GM21381 (cell line): ENCODE results near the gene YPEL5.

Experiments used
- ATAC-seq: cut with Tn5 transposase; IDR thresholded peaks from one replicate; pipeline ENCODE4 v1.9.1; 2021; ENCODE audit warnings: mild to moderate bottlenecking, moderate library complexity; ENCODE audit not compliant: unreplicated experiment

YPEL5 gene

DNA sequence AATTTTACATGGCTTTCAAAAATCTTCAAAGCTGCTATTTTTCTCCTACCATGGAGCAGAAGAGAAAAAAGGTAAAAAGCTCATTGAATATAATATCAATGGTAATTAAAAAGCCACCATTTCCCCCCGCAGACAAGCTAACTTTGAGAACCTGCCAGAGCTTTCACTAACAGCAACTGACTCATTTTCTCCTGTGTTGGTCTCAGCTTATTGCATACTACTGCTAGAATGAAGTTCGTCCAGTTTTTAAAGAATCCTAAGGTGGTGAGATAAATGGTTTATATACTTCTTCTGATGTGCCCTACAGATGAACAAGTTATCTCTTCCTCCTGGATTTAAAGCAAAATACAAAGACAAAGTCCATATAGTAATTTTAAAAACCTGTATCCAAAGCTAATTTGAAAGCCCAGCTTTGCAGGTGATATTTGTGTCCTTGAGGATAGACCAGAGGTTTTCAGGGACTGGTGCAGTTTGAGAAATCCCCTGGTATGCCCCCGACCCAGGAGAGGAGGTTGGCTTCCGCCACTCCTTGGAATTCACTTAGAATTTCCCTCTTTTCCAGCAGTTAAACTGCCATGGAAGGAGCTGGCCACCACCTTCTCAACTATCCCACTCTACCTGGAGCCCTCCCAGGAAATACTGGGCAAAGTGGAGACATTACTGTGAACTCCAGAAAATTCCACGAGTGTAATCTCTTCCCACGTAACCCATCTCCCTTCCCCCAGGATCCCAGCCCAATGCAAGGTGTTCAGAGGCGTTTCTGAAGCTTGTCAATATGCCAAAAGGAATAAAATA is 17.5 kb downstream of the YPEL5 start:
- ATAC-seq, result no peak

DNA sequence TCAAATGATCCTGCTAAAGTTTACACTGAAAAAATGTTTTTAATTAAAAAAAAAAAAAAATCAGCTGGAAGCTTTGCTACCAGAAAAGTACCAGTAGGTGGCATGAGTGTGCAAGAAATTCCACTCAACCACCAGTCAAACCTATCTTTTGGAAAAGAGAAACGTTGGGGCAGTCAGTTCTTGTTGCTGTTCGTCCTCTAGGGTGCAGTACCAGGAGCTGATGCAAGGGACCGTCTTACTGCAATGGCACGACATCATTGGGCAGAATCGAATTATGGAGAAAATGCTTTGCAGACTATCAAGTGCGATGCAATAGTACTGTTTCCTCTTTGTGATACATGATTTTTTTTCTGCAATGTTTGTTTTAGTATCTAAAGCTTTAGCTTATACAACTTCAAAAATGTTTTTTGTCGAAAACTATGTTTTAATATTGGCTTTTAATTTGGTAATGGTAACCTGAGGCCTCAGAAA is 18.3 kb downstream of the YPEL5 start:
- peak; percentile 89 for ATAC-seq

DNA sequence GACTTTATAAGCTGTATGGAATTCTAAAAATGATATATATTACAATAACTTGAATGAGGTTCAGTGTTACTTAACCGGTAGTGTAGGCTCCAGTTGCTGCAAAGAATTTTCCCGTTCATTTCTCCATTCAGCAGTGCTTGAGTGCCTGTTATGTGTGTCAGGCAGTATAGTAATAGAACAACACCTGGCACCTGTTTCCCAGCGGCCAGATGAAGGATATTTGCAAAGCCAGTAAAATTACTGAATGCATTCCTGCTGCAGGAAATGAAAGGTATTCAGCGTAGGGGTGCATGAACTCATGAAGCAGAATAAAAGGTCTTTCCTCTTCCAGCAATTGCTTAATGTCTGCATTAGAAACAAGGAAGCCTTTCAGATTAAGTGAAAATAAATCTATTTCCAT is 18.8 kb downstream of the YPEL5 start:
- no peak for ATAC-seq

DNA sequence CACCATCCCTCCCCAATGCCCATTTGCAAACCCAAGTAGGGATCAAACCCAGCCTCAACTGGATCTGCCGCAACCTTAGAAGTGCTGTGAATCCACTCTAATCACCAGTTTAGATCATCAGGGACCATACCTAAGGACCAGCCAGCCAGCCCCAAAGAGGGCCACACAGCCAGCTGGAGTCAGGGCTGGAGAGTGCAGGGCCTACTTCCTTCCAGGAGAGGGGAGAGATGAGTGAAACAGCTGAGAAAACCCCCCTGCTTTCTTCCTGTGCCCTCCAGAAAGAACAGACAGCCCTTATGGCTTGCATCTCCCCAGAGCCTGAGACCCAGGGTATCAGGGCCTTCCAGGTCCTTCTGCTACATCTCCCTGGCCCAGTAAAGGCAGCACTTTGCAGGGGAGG is 25.8 kb downstream of the YPEL5 start:
- no peak for ATAC-seq

DNA sequence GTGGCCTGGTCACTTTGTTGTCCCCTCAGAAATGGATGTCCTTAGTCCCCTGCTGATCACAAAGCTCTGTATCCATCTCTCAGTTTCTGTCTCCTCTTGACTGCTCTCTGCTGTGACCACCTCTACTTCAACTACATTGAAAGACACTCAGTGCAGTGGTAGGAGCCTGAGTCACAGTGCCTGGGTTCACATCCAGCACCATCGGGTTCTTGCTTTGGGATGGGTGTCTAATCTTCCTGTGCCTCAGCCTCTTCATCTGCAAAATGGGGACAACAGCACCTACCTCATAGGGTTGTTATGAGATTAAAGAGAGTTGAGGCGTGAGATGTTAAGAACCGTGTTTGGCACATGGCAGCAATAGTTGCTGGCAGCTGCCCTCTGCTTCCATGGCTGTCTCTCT is 30.6 kb downstream of the YPEL5 start:
- ATAC-seq, result no peak

DNA sequence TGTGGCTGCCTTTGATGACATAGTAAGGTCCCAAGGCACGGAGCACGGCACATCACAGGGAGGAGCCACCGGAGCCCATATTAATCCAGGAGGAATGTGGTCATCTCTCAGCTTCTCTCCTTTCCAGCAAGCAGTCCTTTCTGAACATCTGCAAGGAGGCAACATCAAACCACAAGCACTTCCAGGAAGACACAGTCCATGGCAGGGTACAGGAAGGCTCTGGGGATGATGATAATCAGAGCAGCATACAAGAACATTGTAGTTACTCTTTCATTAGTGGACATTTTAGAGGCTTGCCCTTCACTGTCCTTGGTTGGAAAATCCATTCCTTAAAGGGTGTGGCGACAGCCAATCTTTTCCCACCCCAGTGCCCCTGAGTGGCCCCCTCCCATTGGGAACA is 31.1 kb downstream of the YPEL5 start:
- no peak for ATAC-seq

DNA sequence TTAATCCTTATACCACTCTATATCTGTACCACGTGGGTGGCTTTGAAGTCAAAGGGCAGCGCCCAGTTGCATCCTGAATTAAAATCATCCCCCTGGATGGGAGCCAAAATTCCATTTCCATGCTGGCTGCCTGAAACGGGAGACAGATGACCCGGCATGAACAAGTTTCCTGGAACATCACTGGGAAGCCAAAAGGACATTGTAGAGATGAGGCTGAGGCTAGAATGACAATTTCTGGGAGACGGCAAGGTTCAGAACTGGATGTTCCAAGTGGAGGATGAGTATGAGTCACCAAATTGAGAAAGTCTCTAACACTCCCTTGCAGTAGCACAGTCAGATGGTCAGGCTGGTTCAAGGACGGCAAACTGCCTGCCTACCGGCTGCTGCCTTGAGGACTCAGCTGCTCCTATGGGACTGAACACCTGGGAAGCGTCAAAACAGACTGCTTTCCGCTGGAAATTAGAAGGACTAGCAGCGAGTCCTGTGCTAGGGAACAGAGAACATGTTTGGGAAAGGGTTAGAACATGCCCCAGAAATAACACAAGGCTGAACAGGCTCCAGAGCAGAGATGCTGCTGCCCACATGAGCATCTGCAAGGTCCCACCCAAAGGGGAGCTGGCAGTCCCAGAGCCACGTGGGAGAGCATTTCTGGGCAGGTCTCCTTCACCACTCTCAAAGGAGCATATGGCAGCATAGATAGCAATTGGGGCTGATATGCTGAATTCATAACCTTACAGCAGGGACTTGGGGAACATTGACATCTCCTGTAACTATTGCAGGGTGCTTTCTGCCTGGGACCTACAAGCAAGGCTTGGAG is 32.0 kb downstream of the YPEL5 start:
- no peak for ATAC-seq

DNA sequence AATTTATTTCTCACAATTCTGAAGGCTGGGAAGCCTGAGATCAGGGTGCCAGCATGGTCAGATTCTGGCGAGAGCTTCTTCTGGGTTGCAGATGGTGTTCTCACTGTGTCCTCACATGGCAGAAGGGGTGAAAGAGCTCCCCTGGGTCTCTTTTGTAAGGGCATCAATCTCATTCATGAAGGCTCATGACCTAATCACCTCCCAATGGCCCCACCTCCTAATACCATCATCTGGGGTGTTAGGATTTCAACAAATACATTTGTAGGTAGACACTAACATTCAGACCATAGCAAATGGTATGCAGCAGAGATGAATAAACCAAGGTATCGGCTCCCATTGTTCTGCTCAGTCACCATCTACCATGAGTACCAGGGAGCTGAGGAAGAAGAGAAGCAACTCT is 32.7 kb downstream of the YPEL5 start:
- no peak for ATAC-seq

DNA sequence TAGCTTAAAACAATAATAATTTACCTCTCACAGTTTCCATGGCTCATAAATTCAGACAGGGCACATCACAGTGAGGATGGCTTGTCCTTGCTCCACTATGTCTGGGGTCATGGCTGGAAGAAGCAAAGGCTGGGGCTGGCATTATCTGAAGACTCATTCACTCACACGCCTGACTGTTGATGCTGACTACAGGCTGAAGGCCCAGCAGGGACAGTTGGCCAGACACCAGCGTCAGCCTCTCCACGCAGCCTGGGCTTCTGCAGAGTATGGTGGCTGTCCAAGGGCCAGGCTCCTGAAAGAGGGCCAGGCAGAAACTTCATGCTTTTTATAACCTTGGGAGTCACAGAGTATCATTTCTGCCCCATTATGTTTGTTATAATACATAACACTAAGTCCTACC is 33.4 kb downstream of the YPEL5 start:
- no peak for ATAC-seq

DNA sequence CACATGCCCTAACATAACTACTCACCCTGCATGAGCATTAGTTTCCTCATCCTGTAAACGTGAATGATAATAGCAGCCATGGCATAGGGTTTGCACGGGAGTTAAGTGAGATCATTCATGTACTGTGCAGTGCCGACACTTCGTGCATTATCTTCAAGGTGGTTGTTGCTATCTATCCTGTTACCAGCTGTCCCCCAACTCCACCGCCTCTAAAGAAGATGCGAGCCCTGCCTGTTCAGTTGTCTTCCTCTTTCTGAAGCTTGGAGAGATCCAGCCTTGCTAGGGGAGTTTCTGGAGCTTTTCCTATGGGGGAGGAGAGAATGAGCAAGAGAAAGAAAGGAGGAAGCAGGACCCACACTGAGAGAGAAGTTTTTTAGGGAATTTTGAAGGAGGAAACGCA is 34.4 kb downstream of the YPEL5 start:
- no peak for ATAC-seq

DNA sequence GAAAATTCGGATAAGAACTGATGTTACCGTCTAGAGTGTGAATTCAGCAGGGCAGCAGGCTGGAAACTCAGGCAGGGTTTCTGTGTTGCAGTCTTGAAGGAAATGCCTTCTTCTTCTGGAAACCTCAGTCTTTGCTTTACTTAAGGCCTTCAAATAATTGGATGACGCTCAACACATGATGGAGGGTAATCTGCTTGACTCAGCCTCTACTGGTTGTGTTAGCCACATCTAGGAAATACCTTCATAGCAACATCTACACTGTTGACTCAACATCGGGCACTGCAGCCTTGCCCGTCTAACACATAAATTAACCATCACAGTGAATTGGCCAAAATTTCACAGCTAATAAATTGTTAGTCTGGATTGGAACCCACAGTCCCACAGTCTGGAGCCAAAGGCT is 37.2 kb downstream of the YPEL5 start:
- no peak for ATAC-seq

DNA sequence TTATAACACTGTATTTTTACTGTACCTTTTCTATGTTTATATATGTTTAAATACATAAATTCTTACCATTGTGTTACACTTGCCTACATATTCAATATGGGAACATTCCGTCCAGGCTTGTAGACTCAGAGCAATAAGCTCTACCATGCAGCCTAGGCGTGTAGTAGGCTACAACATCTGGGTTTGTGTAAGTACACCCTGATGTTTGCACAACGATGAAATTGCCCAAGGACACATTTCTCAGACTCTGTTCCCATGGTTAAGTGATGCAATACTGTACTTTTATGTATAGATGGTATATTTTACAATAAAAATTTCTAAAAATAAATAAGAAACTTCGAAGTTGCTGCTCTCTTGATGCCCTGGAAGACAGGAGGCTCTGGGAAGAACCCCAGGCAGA is 38.4 kb downstream of the YPEL5 start:
- ATAC-seq, result no peak

DNA sequence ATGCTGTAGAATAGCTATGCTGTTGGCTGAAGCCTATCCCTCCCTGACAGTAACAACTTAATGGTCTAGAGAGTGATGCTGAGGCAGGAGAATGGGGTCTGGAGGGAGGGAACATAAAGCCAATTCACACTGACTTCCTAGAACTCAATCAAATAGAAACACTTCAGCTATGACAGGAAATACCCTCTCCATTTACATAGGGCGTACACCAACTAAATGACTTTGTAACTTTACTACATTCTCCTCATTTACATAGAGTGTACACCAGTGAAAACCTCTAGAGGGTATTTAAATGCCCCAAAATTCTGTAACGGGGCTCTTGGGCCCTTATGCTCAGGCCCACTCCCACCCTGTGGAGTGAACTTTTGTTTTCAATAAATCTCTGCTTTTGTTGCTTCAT is 41.5 kb downstream of the YPEL5 start:
- no peak for ATAC-seq

DNA sequence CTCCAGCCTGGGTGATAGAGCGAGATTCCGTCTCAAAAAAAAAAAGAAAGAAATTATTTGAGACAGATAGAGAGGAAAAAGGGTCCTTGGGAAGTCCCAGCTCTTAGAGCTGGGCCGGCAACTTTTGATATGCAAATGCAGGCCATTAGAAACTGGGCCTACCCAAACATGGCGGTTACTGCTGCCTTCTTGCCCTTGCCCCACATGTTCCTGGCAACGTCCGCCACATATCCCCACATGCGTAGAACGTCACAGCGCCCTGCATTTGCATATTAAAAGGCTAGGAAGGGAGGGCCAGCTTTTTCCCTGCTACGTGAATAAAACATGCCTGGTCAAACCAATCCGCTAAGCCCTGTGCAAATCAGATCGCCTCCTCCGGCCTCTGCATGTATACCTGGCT is 43.8 kb downstream of the YPEL5 start:
- ATAC-seq, result no peak

DNA sequence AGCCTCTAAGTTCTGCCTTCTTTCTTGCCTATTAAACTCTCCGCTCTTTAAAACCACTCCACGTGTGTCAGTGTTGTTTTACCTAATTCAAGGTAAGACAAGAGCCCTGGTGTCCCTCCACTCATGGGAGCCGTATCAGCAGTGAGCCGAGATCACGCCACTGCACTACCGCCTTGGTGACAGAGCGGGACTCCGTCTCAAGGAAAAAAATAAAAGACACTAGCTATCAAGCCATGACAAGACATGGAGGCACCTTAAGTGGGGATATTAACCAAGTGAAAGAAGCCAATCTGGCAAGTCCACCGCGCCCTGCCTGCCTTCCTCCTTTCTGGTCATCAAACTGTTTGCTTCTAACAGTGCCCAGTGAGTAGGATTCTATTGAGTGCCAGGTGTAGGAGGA is 44.3 kb downstream of the YPEL5 start:
- ATAC-seq, result no peak

DNA sequence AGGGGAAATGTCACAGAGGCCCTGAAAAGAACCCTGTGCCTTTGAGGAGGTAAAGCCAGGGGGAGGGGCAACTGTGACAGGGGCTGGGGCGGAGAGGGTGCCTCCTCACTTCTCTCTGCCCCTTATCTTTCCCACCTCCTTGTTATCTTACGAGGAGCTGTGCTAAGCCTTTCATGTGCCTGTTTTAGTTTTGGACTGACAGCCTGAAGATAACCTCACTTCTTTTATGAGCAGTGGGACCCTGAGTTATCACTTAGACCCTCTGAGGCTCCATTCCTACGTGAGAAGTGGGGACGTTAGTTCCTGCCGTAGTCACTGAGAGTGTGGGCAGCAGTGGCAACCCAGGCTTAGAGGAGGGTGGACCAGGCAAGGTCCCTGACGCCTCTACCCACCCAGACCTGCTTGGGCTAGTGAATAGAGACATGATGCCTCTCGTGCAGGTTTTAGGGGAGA is 45.0 kb downstream of the YPEL5 start:
- no peak for ATAC-seq

DNA sequence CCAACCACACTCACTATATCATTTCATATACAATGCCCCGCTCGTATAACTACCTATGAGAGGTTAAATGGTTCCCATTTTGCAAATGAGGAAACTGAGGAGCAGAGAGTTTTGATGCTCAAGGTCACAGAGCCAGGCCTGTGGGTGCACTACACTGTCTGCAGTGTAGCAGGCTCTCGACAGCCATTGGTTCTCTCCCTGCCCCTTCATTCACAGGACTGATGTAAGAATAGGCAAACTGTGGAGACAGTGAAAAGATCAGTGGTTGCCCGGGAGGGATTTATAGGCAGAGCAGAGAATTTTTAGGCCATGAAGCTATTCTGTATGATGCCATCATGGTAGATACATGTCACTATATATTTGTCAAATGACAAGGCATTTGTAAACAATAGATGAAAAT is 45.5 kb downstream of the YPEL5 start:
- no peak for ATAC-seq

DNA sequence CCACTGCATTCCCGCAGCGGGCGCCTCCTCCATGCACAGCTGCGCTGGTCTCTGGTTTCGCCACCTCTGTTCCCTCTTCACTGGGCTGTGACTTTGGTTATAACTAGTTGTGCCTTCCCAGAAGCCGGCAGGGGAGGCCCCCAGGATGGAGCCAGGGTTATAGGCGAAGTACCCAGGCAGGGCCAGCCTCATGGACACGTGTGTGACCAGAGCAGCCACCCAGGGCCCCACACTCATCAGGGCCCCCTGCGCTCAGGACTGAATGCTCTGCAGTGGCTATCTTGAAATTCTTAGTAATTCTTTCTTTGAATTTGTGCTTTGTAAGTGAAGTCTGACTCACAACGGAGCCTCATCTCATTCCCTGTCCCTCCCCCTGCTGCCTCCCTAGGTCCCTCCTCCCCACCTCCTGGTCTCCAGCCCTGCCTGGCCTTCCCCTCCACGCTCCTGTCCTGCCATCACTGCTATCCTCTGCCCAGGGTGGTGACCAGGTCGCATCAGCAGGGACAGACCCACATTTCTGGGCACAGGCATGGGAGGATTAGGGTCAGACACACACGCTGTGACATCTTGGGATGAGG is 46.4 kb downstream of the YPEL5 start:
- no peak for ATAC-seq

DNA sequence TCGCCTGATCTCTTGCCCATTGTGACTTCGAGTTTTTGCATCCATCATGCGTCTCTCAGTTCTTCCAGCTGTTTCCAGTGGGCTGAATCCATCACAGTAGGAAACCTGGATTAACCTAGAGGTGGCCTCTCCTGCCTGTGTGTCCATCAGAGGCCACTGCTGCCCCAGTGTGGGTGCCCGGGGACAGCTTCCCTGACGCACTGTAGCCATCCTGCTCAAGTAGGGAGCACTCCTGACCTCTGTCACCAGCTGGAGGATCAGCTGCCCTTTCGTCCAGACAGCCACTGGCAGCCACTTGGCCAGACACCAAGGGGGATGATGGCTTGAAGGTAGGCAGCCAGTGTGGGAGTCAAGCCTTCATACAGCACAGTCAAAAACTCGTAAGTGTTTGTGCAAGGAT is 47.6 kb downstream of the YPEL5 start:
- ATAC-seq, result no peak

DNA sequence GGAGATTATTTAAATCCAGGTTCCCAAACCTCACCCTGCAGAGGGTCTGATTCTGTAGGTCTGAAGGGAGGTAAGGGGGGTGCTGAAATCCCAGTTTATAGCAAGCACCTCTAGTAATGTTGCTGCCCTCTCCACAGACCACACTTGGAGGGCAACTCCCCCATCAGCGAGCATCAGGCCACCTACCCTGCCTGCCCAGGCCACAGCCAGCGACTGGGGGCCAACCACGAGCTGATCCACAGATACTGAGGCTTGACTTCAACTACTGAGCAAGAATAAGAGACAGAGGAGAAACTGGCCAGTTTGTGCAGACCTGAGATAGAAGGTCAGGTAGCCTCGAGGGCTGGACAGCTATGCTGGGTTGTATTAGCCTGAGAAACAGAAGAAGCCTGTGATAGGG is 48.2 kb downstream of the YPEL5 start:
- no peak for ATAC-seq

DNA sequence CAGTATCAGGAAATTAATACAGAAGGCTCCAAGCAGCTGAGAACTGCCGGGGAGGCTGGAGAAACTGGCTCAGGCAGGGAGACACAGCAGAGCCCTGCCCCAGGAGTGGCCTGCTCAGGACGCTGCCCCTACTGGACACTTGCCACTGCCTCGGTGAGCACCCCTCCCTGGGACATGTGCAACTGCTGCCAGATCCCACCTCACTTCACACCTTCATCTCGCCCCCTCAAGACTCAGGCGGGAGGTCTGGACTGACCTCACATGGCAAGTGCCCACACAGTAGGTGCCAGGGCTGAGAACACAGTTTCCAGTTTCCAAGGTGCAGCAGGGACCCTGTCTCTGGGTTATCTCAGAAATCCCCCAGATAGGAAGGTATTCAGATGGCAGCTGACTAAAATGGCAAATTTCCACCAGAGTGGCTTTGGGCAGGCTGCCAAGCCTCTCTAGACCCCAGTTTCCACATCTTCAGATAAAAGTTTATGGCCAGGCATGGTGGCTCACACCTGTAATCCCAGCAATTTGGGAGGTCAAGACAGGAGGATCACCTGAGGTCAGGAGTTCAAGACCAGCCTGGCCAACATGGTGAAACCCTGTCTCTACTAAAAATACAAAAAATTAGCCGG is 50.9 kb downstream of the YPEL5 start:
- ATAC-seq, result no peak
